OCI-LY1 (cell line): ENCODE data around the gene TLR8.

Source experiments
- CTCF ChIP-seq: fragments of 200-600 bp; sonication (generic), shearing (Covaris generic); IDR thresholded peaks from 2 replicates; pipeline ENCODE4 v1.5.1; 2017; ENCODE audit warnings: mild to moderate bottlenecking, antibody characterized with exemption, low read length, moderate library complexity, mixed read lengths
- EZH2 ChIP-seq: fragments of 200-600 bp; sonication (generic), shearing (Covaris generic); IDR thresholded peaks from 2 replicates; pipeline ENCODE4 v1.8.0; 2017; ENCODE audit warnings: borderline replicate concordance, mixed run types, mild to moderate bottlenecking, antibody characterized with exemption, low read length, moderate library complexity, mixed read lengths

GRCh38 chrX:12868747-12869146, 37.7 kb upstream of the TLR8 start:
- TF ChIP-seq CTCF (no peak), EZH2 (no peak)
